GM18907 (cell line): ENCODE data around the gene VEZF1.

Experiments used
- ATAC-seq: cut with Tn5 transposase; IDR thresholded peaks from one replicate; pipeline ENCODE4 v1.9.1; 2021; ENCODE audit warnings: mild to moderate bottlenecking, moderate library complexity; ENCODE audit not compliant: unreplicated experiment

VEZF1 gene

GRCh38 chr17:57930239-57930638 is 57.8 kb downstream of the VEZF1 start:
- no peak for ATAC-seq

- ATAC-seq = no peak
Observed at GRCh38 chr17:57929386-57929785, 58.7 kb downstream of the VEZF1 start.

- ATAC-seq = no peak
Observed at GRCh38 chr17:57928928-57929327, 59.1 kb downstream of the VEZF1 start.

- ATAC-seq = no peak
Observed at GRCh38 chr17:57927048-57927723, 60.9 kb downstream of the VEZF1 start.

- no peak for ATAC-seq
Observed at GRCh38 chr17:57926723-57927047, 61.4 kb downstream of the VEZF1 start.

- no peak for ATAC-seq
Observed at GRCh38 chr17:57925361-57925990, 62.6 kb downstream of the VEZF1 start.

GRCh38 chr17:57924677-57925076 is 63.4 kb downstream of the VEZF1 start:
- ATAC-seq = no peak
